H1 (cell line): ENCODE measurements around the gene PLPP2. TPM values are rescaled to one million over a fixed set of nuclear protein-coding genes. Genes with fewer than 3 reads are reported as not detected.
"Not testable (repeated sequence)": the region's sequence is repeated elsewhere in the genome, so short reads cannot be mapped to it uniquely, and the experiment has no call there.

ENCODE experiments used
- CTCF ChIA-PET: fragments of 300-600 bp; sonication (Branson Sonifier 250); formaldehyde crosslinking; loops from one replicate; lab custom pipeline; 2021; ENCODE audit not compliant: partially characterized antibody; lab: Charles Lee
- POLR2A ChIA-PET: fragments of 300-600 bp; sonication (Branson Sonifier 250); formaldehyde crosslinking; loops from one replicate; lab custom pipeline; 2021; ENCODE audit warnings: inconsistent platforms; ENCODE audit not compliant: partially characterized antibody; lab: Charles Lee
- DNase-seq, 2 experiments: peaks; one replicate each; pipeline versions ENCODE4 v3.0.0 to v3.0.0-alpha.2; 2010 to 2022; ENCODE audit warnings: low spot score in 2 of 2, low read depth in 1 of 2, mixed read lengths in 1 of 2
- FAIRE-seq: peaks from 2 replicates; lab custom pipeline; 2011; peaks lifted over from hg19 to GRCh38; lab: Jason Lieb, UNC
- H2AFZ ChIP-seq: 2 replicates; pipeline ENCODE4 v1.8.1; 2012; ENCODE audit warnings: low read length, inconsistent platforms
- H2AK5ac ChIP-seq: 2 replicates; pipeline ENCODE4 v1.6.1; 2013; ENCODE audit warnings: low read depth, low read length
- H2BK120ac ChIP-seq: replicated peaks from 2 replicates; pipeline ENCODE3; 2013; ENCODE audit warnings: low read depth, low read length, inconsistent platforms
- H2BK12ac ChIP-seq: 2 replicates; pipeline ENCODE4 v1.6.1; 2013; ENCODE audit warnings: low read depth, low read length
- H2BK15ac ChIP-seq: 2 replicates; pipeline ENCODE4 v1.6.1; 2013; ENCODE audit warnings: low read length
- H2BK20ac ChIP-seq: 2 replicates; pipeline ENCODE4 v1.6.1; 2013; ENCODE audit warnings: low read length
- H2BK5ac ChIP-seq: 2 replicates; pipeline ENCODE4 v1.6.1; 2013; ENCODE audit warnings: low read depth, low read length
- H3K14ac ChIP-seq: 2 replicates; pipeline ENCODE4 v1.6.1; 2013; ENCODE audit warnings: inconsistent platforms; ENCODE audit not compliant: insufficient read length
- H3K18ac ChIP-seq: 2 replicates; pipeline ENCODE4 v1.6.1; 2013; ENCODE audit warnings: low read length; ENCODE audit errors: extremely low read depth
- H3K23ac ChIP-seq: 2 replicates; pipeline ENCODE4 v1.6.1; 2013; ENCODE audit warnings: inconsistent platforms; ENCODE audit not compliant: insufficient read length
- H3K23me2 ChIP-seq: 2 replicates; pipeline ENCODE4 v1.6.1; 2013; ENCODE audit warnings: low read depth, low read length
- H3K27ac ChIP-seq: 2 replicates; pipeline ENCODE4 v1.6.1; 2011; ENCODE audit warnings: low read depth, low read length, inconsistent platforms
- H3K27me3 ChIP-seq, 4 experiments: replicated peaks in 1 of 4; 1 replicate in 1 of 4; 2 replicates in 3 of 4; pipeline versions ENCODE4 v1.6.1 to v1.8.1; 2011 to 2013; ENCODE audit warnings: low read length in 3 of 4, mild to moderate bottlenecking in 3 of 4, inconsistent platforms in 2 of 4, mixed read lengths in 2 of 4, moderate library complexity in 1 of 4; ENCODE audit not compliant: control insufficient read depth in 3 of 4, insufficient read depth in 3 of 4; ENCODE audit errors: extremely low read depth in 1 of 4
- H3K36me3 ChIP-seq, 4 experiments: 2 replicates each; pipeline versions ENCODE4 v1.6.1 to v1.8.1; 2011 to 2013; ENCODE audit warnings: mild to moderate bottlenecking in 4 of 4, low read length in 3 of 4, moderate library complexity in 2 of 4, control low read depth in 1 of 4, inconsistent platforms in 1 of 4; ENCODE audit not compliant: insufficient read depth in 4 of 4, control insufficient read depth in 2 of 4
- H3K4ac ChIP-seq: replicated peaks from 2 replicates; pipeline ENCODE3; 2013; ENCODE audit warnings: low read length, low read depth, mixed read lengths, inconsistent platforms; ENCODE audit not compliant: insufficient read length
- H3K4me1 ChIP-seq, 4 experiments: replicated peaks in 1 of 4; 1 replicate in 1 of 4; 2 replicates in 3 of 4; pipeline versions ENCODE4 v1.6.1 to v1.8.1; 2011 to 2013; ENCODE audit warnings: low read length in 3 of 4, inconsistent platforms in 2 of 4, mixed read lengths in 1 of 4; ENCODE audit not compliant: insufficient read depth in 4 of 4, control insufficient read depth in 3 of 4
- H3K4me2 ChIP-seq, 2 experiments: 2 replicates each; pipeline versions ENCODE4 v1.6.1 to v1.8.1; 2011 to 2013; ENCODE audit warnings: low read depth in 2 of 2, low read length in 2 of 2, control low read depth in 1 of 2, inconsistent platforms in 1 of 2, mild to moderate bottlenecking in 1 of 2; ENCODE audit not compliant: insufficient read depth in 1 of 2
- H3K4me3 ChIP-seq, 4 experiments: fragments of 200-600, 300-600 bp in 1 of 4; sonication (generic), shearing (Covaris generic), sonication (Bioruptor Twin) in 1 of 4; 2 replicates each; pipeline versions ENCODE4 v1.5.1 to v1.8.1; 2011 to 2016; ENCODE audit warnings: low read length in 4 of 4, low read depth in 3 of 4, control low read depth in 2 of 4, inconsistent platforms in 2 of 4, mild to moderate bottlenecking in 2 of 4, mixed read lengths in 1 of 4, moderate library complexity in 1 of 4; ENCODE audit not compliant: insufficient read depth in 2 of 4; ENCODE audit errors: extremely low read depth in 1 of 4
- H3K56ac ChIP-seq: replicated peaks from 2 replicates; pipeline ENCODE3; 2013; ENCODE audit warnings: low read depth, mild to moderate bottlenecking, mixed read lengths, low read length, inconsistent platforms; ENCODE audit not compliant: insufficient read length
- H3K79me1 ChIP-seq: 2 replicates; pipeline ENCODE4 v1.6.1; 2013; ENCODE audit warnings: low read depth, low read length, control low read depth
- H3K79me2 ChIP-seq, 2 experiments: 2 replicates each; pipeline versions ENCODE4 v1.6.1 to v1.8.1; 2012 to 2013; ENCODE audit warnings: low read length in 2 of 2, mild to moderate bottlenecking in 2 of 2, inconsistent platforms in 1 of 2; ENCODE audit not compliant: insufficient read depth in 2 of 2, control insufficient read depth in 1 of 2
- H3K9ac ChIP-seq, 4 experiments: replicated peaks in 1 of 4; 1 replicate in 1 of 4; 2 replicates in 3 of 4; pipeline versions ENCODE4 v1.6.1 to v1.8.1; 2011 to 2013; ENCODE audit warnings: low read depth in 3 of 4, low read length in 3 of 4, control low read depth in 2 of 4, mild to moderate bottlenecking in 2 of 4, moderate library complexity in 2 of 4, inconsistent platforms in 1 of 4; ENCODE audit errors: extremely low read depth in 1 of 4
- H3K9me3 ChIP-seq, 2 experiments: 2 replicates each; pipeline versions ENCODE4 v1.6.1 to v1.8.1; 2012 to 2013; ENCODE audit warnings: mild to moderate bottlenecking in 2 of 2, moderate library complexity in 2 of 2, control low read depth in 1 of 2, inconsistent platforms in 1 of 2, low read depth in 1 of 2, low read length in 1 of 2, mixed read lengths in 1 of 2; ENCODE audit not compliant: insufficient read depth in 2 of 2
- H4K20me1 ChIP-seq, 2 experiments: replicated peaks in 1 of 2; 2 replicates each; pipeline versions ENCODE3 to v1.8.1; 2011 to 2013; ENCODE audit warnings: inconsistent platforms in 2 of 2, low read length in 2 of 2, mild to moderate bottlenecking in 1 of 2; ENCODE audit not compliant: insufficient read depth in 2 of 2, control insufficient read depth in 1 of 2
- H4K5ac ChIP-seq: 2 replicates; pipeline ENCODE4 v1.6.1; 2013; ENCODE audit warnings: low read length, low read depth, mixed read lengths, inconsistent platforms; ENCODE audit not compliant: insufficient read length
- H4K8ac ChIP-seq: 2 replicates; pipeline ENCODE4 v1.8.0; 2013; ENCODE audit warnings: mild to moderate bottlenecking, moderate library complexity, low read length, inconsistent platforms; ENCODE audit not compliant: insufficient read depth; ENCODE audit errors: extremely low read depth
- H4K91ac ChIP-seq: replicated peaks from 2 replicates; pipeline ENCODE3; 2013; ENCODE audit warnings: low read length, mixed read lengths, inconsistent platforms; ENCODE audit not compliant: insufficient read length
- WGBS, 2 experiments: shearing (Covaris generic) in 1 of 2; methylation state at CpG; one replicate each; pipeline versions ENCODE4 v1.1.6 to v1.1.7; 2013 to 2015; ENCODE audit warnings: low lambda C conversion rate in 2 of 2, mixed read lengths in 2 of 2, inconsistent platforms in 1 of 2, low coverage in 1 of 2, missing lambda C conversion rate in 1 of 2; ENCODE audit not compliant: insufficient replicate concordance in 2 of 2, insufficient coverage in 1 of 2, insufficient read length in 1 of 2; ENCODE audit errors: extremely low coverage in 1 of 2, missing lambda C conversion rate in 1 of 2; 5-methylcytosine and 5-hydroxymethylcytosine counted together
- polyA plus RNA-seq, 7 experiments: library from polyadenylated mRNA; depleted of rRNA in 3 of 7; stranded (reverse) in 5 of 7; unstranded in 2 of 7; fragments of >200 nt in 5 of 7; fragments of 200-250 nt in 2 of 7; gene quantifications; 1 replicate in 5 of 7; 2 replicates in 1 of 7; 4 replicates in 1 of 7; pipeline versions ENCODE4 v1.2.1 to v1.2.3, GENCODE V29; 2011 to 2013; ENCODE audit warnings: missing spikeins in 2 of 7, mixed read lengths in 2 of 7
- total RNA-seq: library from RNA; stranded (reverse); fragmentation: NEBNext Ultra II Directional; extraction: Animal tissue kit (Norgen Biotek cat#: 25700); gene quantifications from 2 replicates; pipeline ENCODE4 v1.2.1, GENCODE V29; 2021

PLPP2 gene
- total and polyA plus RNA-seq, 2 of the 8 experiments (the other 6 are each of a cell fraction or from before 2014, with no cell fraction given): 101 to 195 TPM

DNA sequence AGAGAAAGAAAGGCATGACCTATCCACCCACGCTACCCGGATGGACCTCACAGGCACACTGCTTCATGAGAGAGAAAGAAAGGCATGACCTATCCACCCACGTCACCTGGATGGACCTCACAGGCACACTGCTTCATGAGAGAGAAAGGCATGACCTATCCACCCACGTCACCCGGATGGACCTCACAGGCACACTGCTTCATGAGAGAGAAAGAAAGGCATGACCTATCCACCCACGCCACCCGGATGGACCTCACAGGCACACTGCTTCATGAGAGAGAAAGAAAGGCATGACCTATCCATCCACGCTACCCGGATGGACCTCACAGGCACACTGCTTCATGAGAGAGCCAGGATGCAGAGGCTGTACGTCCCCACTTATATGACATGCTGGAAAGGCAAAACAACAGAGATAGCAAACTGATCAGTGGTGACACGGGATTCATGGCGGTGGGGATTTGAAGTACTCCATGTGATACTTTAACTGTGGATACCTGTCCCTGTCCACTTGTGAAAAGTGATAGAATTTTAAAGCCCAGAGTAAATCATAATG, 20.4 kb downstream of the PLPP2 start:
- H4K8ac ChIP-seq, H4K91ac ChIP-seq, H2BK5ac ChIP-seq, H3K79me1 ChIP-seq, H3K14ac ChIP-seq, H3K56ac ChIP-seq, H3K23ac ChIP-seq, DNase-seq, H3K4me3 ChIP-seq, H4K20me1 ChIP-seq, H2BK120ac ChIP-seq, H4K5ac ChIP-seq, H2BK12ac ChIP-seq, H3K9me3 ChIP-seq, H3K79me2 ChIP-seq, H3K4me1 ChIP-seq, H3K4me2 ChIP-seq, H3K23me2 ChIP-seq, H3K9ac ChIP-seq, H3K18ac ChIP-seq, CTCF ChIA-PET, FAIRE-seq, H2BK15ac ChIP-seq, H3K36me3 ChIP-seq, H2BK20ac ChIP-seq, H2AFZ ChIP-seq, POLR2A ChIA-PET, H2AK5ac ChIP-seq, H3K27ac ChIP-seq, H3K4ac ChIP-seq: not testable (repeated sequence)
- H3K27me3 ChIP-seq: peaks cover 0 to 11% (median 7%) of the 10 kb centered on the region in 4 experiments; a peak in 5 of 7 replicates
- WGBS, 2 experiments: 84% methylated on average over 7 of the region's 12 CpGs; no CpG with 5 or more reads in 1 of the 2 experiments
